Thyroid gland (tissue), 4 donors: ENCODE measurements around the gene CARS1. TPM values are rescaled to one million over a fixed set of nuclear protein-coding genes. Genes with fewer than 3 reads are reported as not detected.

Experiments used
- DNase-seq, 2 donors: peaks; one replicate each; pipeline ENCODE4 v3.0.0-alpha.2; 2019
- H3K27ac ChIP-seq, 3 donors: fragments of 200-600 bp; sonication (generic); 1 replicate in 2 of 3; 2 replicates in 1 of 3; pipeline ENCODE4 v1.5.1; 2016 to 2019; ENCODE audit warnings: mild to moderate bottlenecking in 1 of 3, moderate library complexity in 1 of 3
- H3K27me3 ChIP-seq: fragments of 200-600 bp; sonication (generic); one replicate; pipeline ENCODE4 v1.5.1; 2019
- H3K36me3 ChIP-seq, 2 donors: fragments of 200-600 bp; sonication (generic); one replicate each; pipeline ENCODE4 v1.5.1; 2016 to 2019
- H3K4me1 ChIP-seq, 2 donors: fragments of 200-600 bp; sonication (generic); one replicate each; pipeline ENCODE4 v1.5.1; 2017 to 2019
- H3K4me3 ChIP-seq, 3 donors: fragments of 200-600 bp; sonication (generic); replicated peaks in 1 of 3; 1 replicate in 2 of 3; 2 replicates in 1 of 3; pipeline ENCODE4 v1.5.1; 2016; ENCODE audit warnings: mild to moderate bottlenecking in 1 of 3
- H3K9me3 ChIP-seq: fragments of 200-600 bp; sonication (generic); one replicate; pipeline ENCODE4 v1.5.1; 2017
- CTCF ChIP-seq, 6 experiments: fragments of 200-600 bp in 3 of 6; fragments of 450-650 bp in 3 of 6; sonication (generic) in 3 of 6; IDR thresholded peaks; one replicate each; pipeline ENCODE4 v1.5.1; 2016 to 2019; ENCODE audit warnings: antibody characterized with exemption in 6 of 6, mild to moderate bottlenecking in 2 of 6, inconsistent platforms in 1 of 6, moderate library complexity in 1 of 6
- POLR2A ChIP-seq, 2 donors: fragments of 450-650 bp; IDR thresholded peaks; one replicate each; pipeline ENCODE4 v1.6.1; 2017; ENCODE audit warnings: antibody characterized with exemption in 2 of 2, mild to moderate bottlenecking in 2 of 2, moderate library complexity in 1 of 2
- WGBS, 2 donors: methylation state at CpG; one replicate each; pipeline ENCODE4 v1.1.5; 2017; 5-methylcytosine and 5-hydroxymethylcytosine counted together
- intact Hi-C: fragments of 100-400 bp; cut with DNase I; formaldehyde crosslinking; loops from one replicate; pipeline ENCODE4 v1.15.1; 2023
- total RNA-seq, 4 donors: library from RNA; depleted of rRNA; stranded (reverse); fragments of >200 nt; gene quantifications; one replicate each; pipeline ENCODE4 v1.2.3, GENCODE V29; 2016

CARS1 gene
- total RNA-seq, 4 donors from 2014 or later: 36.7 to 56.2 (median 50.1) TPM

- Histone ChIP-seq H3K9me3 (no peaks in the 10 kb centered on the region), H3K36me3 (no peaks in the 10 kb centered on the region), H3K4me1 (no peaks in the 10 kb centered on the region), H3K27ac (no peak overlapping the region), H3K27me3 (no peaks in the 10 kb centered on the region), H3K4me3 (no peak overlapping the region)
- intact Hi-C loops: loop anchor here (10.0 kb wide), 1 partner anchor 112 kb away; the partner anchor contains the start of gene MRGPRG
- TF ChIP-seq POLR2A (IDR thresholded peaks at IDR 0.05) (no peak), CTCF (IDR thresholded peaks at IDR 0.05) (no peak)
- no peak for DNase-seq
- WGBS, 2 donors: 82 to 94% methylated on average over 6 to 8 of the region's 11 CpGs
Measured at GRCh38 chr11:3103076-3103475, 45.9 kb upstream of the CARS1 start.

GRCh38 chr11:3102641-3102921 is 45.4 kb upstream of the CARS1 start:
- Histone ChIP-seq H3K27ac (no peak overlapping the region), H3K4me1 (no peaks in the 10 kb centered on the region), H3K9me3 (no peaks in the 10 kb centered on the region), H3K4me3 (no peak overlapping the region), H3K27me3 (no peaks in the 10 kb centered on the region), H3K36me3 (no peaks in the 10 kb centered on the region)
- no peak for DNase-seq
- TF ChIP-seq CTCF (IDR thresholded peaks at IDR 0.05) (no peak), POLR2A (IDR thresholded peaks at IDR 0.05) (no peak)
- 96 to 100% methylated on average over 5 of the region's 5 CpGs for WGBS, 2 donors
- intact Hi-C loops: loop anchor here (10.0 kb wide), 1 partner anchor 112 kb away; the partner anchor contains the start of gene MRGPRG

GRCh38 chr11:3101921-3102640 is 44.9 kb upstream of the CARS1 start:
- no peaks in the 10 kb centered on the region for H3K36me3 ChIP-seq
- no peak overlapping the region for H3K27ac ChIP-seq
- no peaks in the 10 kb centered on the region for H3K27me3 ChIP-seq
- no peak for DNase-seq
- H3K4me3 ChIP-seq: no peak overlapping the region
- H3K4me1 ChIP-seq: no peaks in the 10 kb centered on the region
- WGBS, 2 donors: 87 to 93% methylated on average over 11 to 18 of the region's 20 CpGs
- TF ChIP-seq CTCF (IDR thresholded peaks at IDR 0.05): no peak
- no peak for TF ChIP-seq POLR2A (IDR thresholded peaks at IDR 0.05)
- intact Hi-C loops: loop anchor here (10.0 kb wide), 1 partner anchor 113 kb away; the partner anchor contains the start of gene MRGPRG
- no peaks in the 10 kb centered on the region for H3K9me3 ChIP-seq

- 84% methylated on average over 3 of the region's 3 CpGs for WGBS, 2 donors
- Histone ChIP-seq H3K9me3 (no peaks in the 10 kb centered on the region), H3K4me1 (peaks cover 0 to 4% of the 10 kb centered on the region in 2 donors), H3K27me3 (no peaks in the 10 kb centered on the region), H3K27ac (no peak overlapping the region), H3K4me3 (no peak overlapping the region), H3K36me3 (peaks cover 0 to 3% of the 10 kb centered on the region in 2 donors)
- no peak for DNase-seq
- TF ChIP-seq POLR2A (IDR thresholded peaks at IDR 0.05) (no peak), CTCF (IDR thresholded peaks at IDR 0.05) (no peak)
- intact Hi-C loops: no loop called here
Measured at GRCh38 chr11:3099178-3099577, 42.0 kb upstream of the CARS1 start.

- H3K9me3 ChIP-seq: no peaks in the 10 kb centered on the region
- intact Hi-C loops: no loop called here
- no peak for DNase-seq
- TF ChIP-seq CTCF (IDR thresholded peaks at IDR 0.05): no peak
- no peak for TF ChIP-seq POLR2A (IDR thresholded peaks at IDR 0.05)
- 86 to 90% methylated on average over 10 of the region's 10 CpGs for WGBS, 2 donors
- peaks cover 0 to 6% of the 10 kb centered on the region in 2 donors for H3K36me3 ChIP-seq
- no peak overlapping the region for H3K4me3 ChIP-seq
- no peak overlapping the region for H3K27ac ChIP-seq
- H3K4me1 ChIP-seq: peaks cover 0 to 7% of the 10 kb centered on the region in 2 donors
- no peaks in the 10 kb centered on the region for H3K27me3 ChIP-seq
Measured at GRCh38 chr11:3096909-3097530, 39.8 kb upstream of the CARS1 start.
